Vein endothelial cell (primary cell): Measurements from ENCODE around the gene NLRP14. TPM values are rescaled to one million over a fixed set of nuclear protein-coding genes. Genes with fewer than 3 reads are reported as not detected.

Experiments used
- total RNA-seq: library from RNA; depleted of rRNA; stranded (reverse); fragments of >200 nt; gene quantifications from 2 replicates; pipeline ENCODE4 v1.2.3, GENCODE V29; 2012

NLRP14 gene
- 0.10 and 0.65 TPM in 2 replicates for total RNA-seq

GRCh38 chr11:7020183-7020917 lies at the start of gene NLRP14, which contains the start of gene ZNF214:
TSS of gene NLRP14 (plus strand) at chr11:7020479. CDS start at chr11:7038587, 18,108 bp downstream.
TSS of gene ZNF214 (minus strand) at chr11:7020346. CDS start at chr11:7002835, 17,511 bp downstream.

GRCh38 chr11:7088921-7089320 lies 68.6 kb downstream of the NLRP14 start, which contains the start of gene RBMXL2:
TSS of gene RBMXL2 (plus strand) at chr11:7088998. CDS start at chr11:7089121, 123 bp downstream.

Other genes starting within 250 kb of the NLRP14 start
- gene OR2AG2, start 248.5 kb upstream of the NLRP14 start, total RNA-seq: 0.29 and 0.33 TPM in 2 replicates
- gene OR2AG1, start 237.5 kb upstream of the NLRP14 start, total RNA-seq: under 0.01 TPM in 1 of 2 replicates, not detected in the other
- gene OR6A2, start 220.8 kb upstream of the NLRP14 start, total RNA-seq: 0.33 and 0.38 TPM in 2 replicates
- gene OR10A5, start 174.8 kb upstream of the NLRP14 start, total RNA-seq: not detected in 2 replicates
- gene OR10A2, start 157.4 kb upstream of the NLRP14 start, total RNA-seq: not detected in 2 replicates
- gene OR10A4, start 143.9 kb upstream of the NLRP14 start, total RNA-seq: not detected in 2 replicates
- gene OR2D2, start 128.0 kb upstream of the NLRP14 start, total RNA-seq: 0.48 TPM in 1 of 2 replicates, not detected in the other
- not detected in 2 replicates for gene OR2D3, start 99.5 kb upstream of the NLRP14 start, total RNA-seq
- gene ZNF215, start 94.1 kb upstream of the NLRP14 start, total RNA-seq: 2.3 and 4.1 TPM in 2 replicates
- gene ZNF214, start 133 bp upstream of the NLRP14 start, total RNA-seq: 0.76 and 0.98 TPM in 2 replicates
- gene RBMXL2, start 68.5 kb downstream of the NLRP14 start, total RNA-seq: 0.33 TPM in 1 of 2 replicates, not detected in the other
- gene SYT9, start 231.4 kb downstream of the NLRP14 start, total RNA-seq: 1.1 and 2.6 TPM in 2 replicates